HEK293 (cell line): ENCODE data around the gene DNAJC12.
A peak's percentile ranks its signal among the peaks of the same experiment; 100 is the strongest.

ENCODE experiments used
- FEZF1 ChIP-seq: fragments of 450-650 bp; formaldehyde crosslinking; IDR thresholded peaks from 2 replicates; pipeline ENCODE4 v1.5.1; 2016; ENCODE audit warnings: missing biosample characterization, missing genetic modification characterization
- HOXA7 ChIP-seq: sonication (generic); formaldehyde crosslinking; IDR thresholded peaks from 2 replicates; pipeline ENCODE4 v1.8.1; 2022; ENCODE audit warnings: missing genetic modification reagents, borderline replicate concordance
- HOXD13 ChIP-seq: sonication (generic); formaldehyde crosslinking; IDR thresholded peaks from 2 replicates; pipeline ENCODE4 v1.8.0; 2022; ENCODE audit warnings: missing genetic modification reagents, borderline replicate concordance
- KLF1 ChIP-seq: fragments of 450-650 bp; formaldehyde crosslinking; IDR thresholded peaks from 2 replicates; pipeline ENCODE4 v1.5.1; 2016; ENCODE audit warnings: missing biosample characterization, missing genetic modification characterization
- KLF16 ChIP-seq: fragments of 450-650 bp; formaldehyde crosslinking; IDR thresholded peaks from 2 replicates; pipeline ENCODE4 v1.5.1; 2017; ENCODE audit warnings: missing biosample characterization, missing genetic modification characterization
- KLF7 ChIP-seq: fragments of 450-650 bp; formaldehyde crosslinking; IDR thresholded peaks from 2 replicates; pipeline ENCODE4 v1.5.1; 2016; ENCODE audit warnings: missing biosample characterization, missing genetic modification characterization, borderline replicate concordance
- KLF9 ChIP-seq: fragments of 450-650 bp; formaldehyde crosslinking; IDR thresholded peaks from 2 replicates; pipeline ENCODE4 v1.5.1; 2016; ENCODE audit warnings: missing biosample characterization, missing genetic modification characterization, low read depth
- MZF1 ChIP-seq: fragments of 450-650 bp; formaldehyde crosslinking; IDR thresholded peaks from 2 replicates; pipeline ENCODE4 v1.5.1; 2017; ENCODE audit warnings: missing biosample characterization, missing genetic modification characterization, borderline replicate concordance
- PBX3 ChIP-seq: sonication (generic); formaldehyde crosslinking; IDR thresholded peaks from 2 replicates; pipeline ENCODE4 v1.8.1; 2022; ENCODE audit warnings: mild to moderate bottlenecking, moderate library complexity, missing genetic modification reagents
- PRDM1 ChIP-seq: fragments of 450-650 bp; formaldehyde crosslinking; IDR thresholded peaks from 2 replicates; pipeline ENCODE4; 2016; ENCODE audit warnings: missing biosample characterization, missing genetic modification characterization
- SP2 ChIP-seq: fragments of 450-650 bp; formaldehyde crosslinking; IDR thresholded peaks from 2 replicates; pipeline ENCODE4 v1.5.1; 2016; ENCODE audit warnings: missing biosample characterization, missing genetic modification characterization
- TRIM28 ChIP-seq: IDR thresholded peaks from 2 replicates; pipeline ENCODE4 v1.6.1; 2011; ENCODE audit warnings: low read length, control low read depth, borderline replicate concordance
- ZBTB20 ChIP-seq: fragments of 450-650 bp; formaldehyde crosslinking; IDR thresholded peaks from 2 replicates; pipeline ENCODE4 v1.5.1; 2016; ENCODE audit warnings: missing biosample characterization, missing genetic modification characterization
- ZNF121 ChIP-seq: fragments of 450-650 bp; formaldehyde crosslinking; IDR thresholded peaks from 2 replicates; pipeline ENCODE4 v1.5.1; 2016; ENCODE audit warnings: missing biosample characterization, missing genetic modification characterization
- ZNF146 ChIP-seq: fragments of 450-650 bp; formaldehyde crosslinking; IDR thresholded peaks from 2 replicates; pipeline ENCODE4 v1.5.1; 2016; ENCODE audit warnings: missing biosample characterization, missing genetic modification characterization
- ZNF157 ChIP-seq: fragments of 450-650 bp; formaldehyde crosslinking; IDR thresholded peaks from 2 replicates; pipeline ENCODE4 v1.5.1; 2016; ENCODE audit warnings: missing biosample characterization, missing genetic modification characterization
- ZNF19 ChIP-seq: fragments of 450-650 bp; formaldehyde crosslinking; IDR thresholded peaks from 2 replicates; pipeline ENCODE4; 2016; ENCODE audit warnings: missing biosample characterization, missing genetic modification characterization, low read depth
- ZNF24 ChIP-seq: fragments of 450-650 bp; formaldehyde crosslinking; IDR thresholded peaks from 2 replicates; pipeline ENCODE4 v1.5.1; 2016; ENCODE audit warnings: missing biosample characterization, missing genetic modification characterization
- ZNF302 ChIP-seq: fragments of 450-650 bp; formaldehyde crosslinking; IDR thresholded peaks from 2 replicates; pipeline ENCODE4 v1.5.1; 2016; ENCODE audit warnings: missing biosample characterization, missing genetic modification characterization, low read depth
- ZNF311 ChIP-seq: fragments of 450-650 bp; formaldehyde crosslinking; IDR thresholded peaks from 2 replicates; pipeline ENCODE4 v1.5.1; 2017; ENCODE audit warnings: missing biosample characterization, missing genetic modification characterization, borderline replicate concordance
- ZNF324 ChIP-seq: fragments of 450-650 bp; formaldehyde crosslinking; IDR thresholded peaks from 2 replicates; pipeline ENCODE4 v1.5.1; 2016; ENCODE audit warnings: missing biosample characterization, missing genetic modification characterization
- ZNF529 ChIP-seq: fragments of 450-650 bp; formaldehyde crosslinking; IDR thresholded peaks from 2 replicates; pipeline ENCODE4 v1.5.1; 2017; ENCODE audit warnings: missing genetic modification characterization, missing biosample characterization; ENCODE audit not compliant: insufficient replicate concordance
- ZNF530 ChIP-seq: fragments of 450-650 bp; formaldehyde crosslinking; IDR thresholded peaks from 2 replicates; pipeline ENCODE4 v1.5.1; 2016; ENCODE audit warnings: low read depth, missing biosample characterization, missing genetic modification characterization
- ZNF544 ChIP-seq: fragments of 450-650 bp; formaldehyde crosslinking; IDR thresholded peaks from 2 replicates; pipeline ENCODE4 v1.5.0; 2017; ENCODE audit warnings: missing biosample characterization, missing genetic modification characterization
- ZNF549 ChIP-seq: fragments of 450-650 bp; IDR thresholded peaks from 2 replicates; pipeline ENCODE4 v1.5.1; 2018; ENCODE audit warnings: missing biosample characterization, missing genetic modification characterization, mild to moderate bottlenecking, inconsistent platforms, moderate library complexity
- ZNF558 ChIP-seq: fragments of 450-650 bp; formaldehyde crosslinking; IDR thresholded peaks from 2 replicates; pipeline ENCODE4 v1.5.1; 2016; ENCODE audit warnings: missing biosample characterization, missing genetic modification characterization
- ZNF623 ChIP-seq: fragments of 450-650 bp; formaldehyde crosslinking; IDR thresholded peaks from 2 replicates; pipeline ENCODE4 v1.5.1; 2016; ENCODE audit warnings: missing biosample characterization, missing genetic modification characterization
- ZNF624 ChIP-seq: fragments of 450-650 bp; formaldehyde crosslinking; IDR thresholded peaks from 2 replicates; pipeline ENCODE4 v1.5.1; 2017; ENCODE audit warnings: missing biosample characterization, missing genetic modification characterization
- ZNF654 ChIP-seq: fragments of 450-650 bp; formaldehyde crosslinking; IDR thresholded peaks from 2 replicates; pipeline ENCODE4 v1.5.1; 2016; ENCODE audit warnings: low read depth, missing biosample characterization, missing genetic modification characterization
- ZNF791 ChIP-seq: fragments of 450-650 bp; formaldehyde crosslinking; IDR thresholded peaks from 2 replicates; pipeline ENCODE4 v1.5.1; 2016; ENCODE audit warnings: missing biosample characterization, missing genetic modification characterization
- TF ChIP-seq, protein P1 (sequence below): fragments of 450-650 bp; formaldehyde crosslinking; IDR thresholded peaks from 2 replicates; pipeline ENCODE4 v1.5.1; 2016; ENCODE audit warnings: missing biosample characterization, missing genetic modification characterization
- TF ChIP-seq, protein P2 (sequence below): fragments of 450-650 bp; formaldehyde crosslinking; IDR thresholded peaks from 2 replicates; pipeline ENCODE4 v1.5.1; 2016; ENCODE audit warnings: missing biosample characterization, missing genetic modification characterization
- TF ChIP-seq, protein P3 (sequence below): fragments of 450-650 bp; formaldehyde crosslinking; IDR thresholded peaks from 2 replicates; pipeline ENCODE4 v1.5.1; 2016; ENCODE audit warnings: missing biosample characterization, missing genetic modification characterization

Gene DNAJC12

GRCh38 chr10:67884313-67884841 is 46.4 kb upstream of the DNAJC12 start, which contains the start of gene SIRT1 (continued):
- no peak for TF ChIP-seq ZNF623 (tag by site-specific recombination)
- no peak for TF ChIP-seq ZNF311 (tag by site-specific recombination)
- TF ChIP-seq ZNF324 (tag by site-specific recombination): peak; percentile 71
- peak; percentile 93; the same call in 1 of the 2 replicates for TF ChIP-seq ZNF24 (tag by site-specific recombination)
- peak; percentile 81 for TF ChIP-seq KLF9 (tag by site-specific recombination)
- TF ChIP-seq TRIM28: no peak
- peak; percentile 74 for TF ChIP-seq SP2 (tag by site-specific recombination)
- TF ChIP-seq, protein P1, sequence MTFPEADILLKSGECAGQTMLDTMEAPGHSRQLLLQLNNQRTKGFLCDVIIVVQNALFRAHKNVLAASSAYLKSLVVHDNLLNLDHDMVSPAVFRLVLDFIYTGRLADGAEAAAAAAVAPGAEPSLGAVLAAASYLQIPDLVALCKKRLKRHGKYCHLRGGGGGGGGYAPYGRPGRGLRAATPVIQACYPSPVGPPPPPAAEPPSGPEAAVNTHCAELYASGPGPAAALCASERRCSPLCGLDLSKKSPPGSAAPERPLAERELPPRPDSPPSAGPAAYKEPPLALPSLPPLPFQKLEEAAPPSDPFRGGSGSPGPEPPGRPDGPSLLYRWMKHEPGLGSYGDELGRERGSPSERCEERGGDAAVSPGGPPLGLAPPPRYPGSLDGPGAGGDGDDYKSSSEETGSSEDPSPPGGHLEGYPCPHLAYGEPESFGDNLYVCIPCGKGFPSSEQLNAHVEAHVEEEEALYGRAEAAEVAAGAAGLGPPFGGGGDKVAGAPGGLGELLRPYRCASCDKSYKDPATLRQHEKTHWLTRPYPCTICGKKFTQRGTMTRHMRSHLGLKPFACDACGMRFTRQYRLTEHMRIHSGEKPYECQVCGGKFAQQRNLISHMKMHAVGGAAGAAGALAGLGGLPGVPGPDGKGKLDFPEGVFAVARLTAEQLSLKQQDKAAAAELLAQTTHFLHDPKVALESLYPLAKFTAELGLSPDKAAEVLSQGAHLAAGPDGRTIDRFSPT (tag by site-specific recombination): peak; percentile 97
- TF ChIP-seq KLF16: peak; percentile 93
- peak; percentile 70 for TF ChIP-seq PRDM1
- TF ChIP-seq PBX3: peak; percentile 62; the same call in 1 of the 2 replicates
- TF ChIP-seq, protein P2, sequence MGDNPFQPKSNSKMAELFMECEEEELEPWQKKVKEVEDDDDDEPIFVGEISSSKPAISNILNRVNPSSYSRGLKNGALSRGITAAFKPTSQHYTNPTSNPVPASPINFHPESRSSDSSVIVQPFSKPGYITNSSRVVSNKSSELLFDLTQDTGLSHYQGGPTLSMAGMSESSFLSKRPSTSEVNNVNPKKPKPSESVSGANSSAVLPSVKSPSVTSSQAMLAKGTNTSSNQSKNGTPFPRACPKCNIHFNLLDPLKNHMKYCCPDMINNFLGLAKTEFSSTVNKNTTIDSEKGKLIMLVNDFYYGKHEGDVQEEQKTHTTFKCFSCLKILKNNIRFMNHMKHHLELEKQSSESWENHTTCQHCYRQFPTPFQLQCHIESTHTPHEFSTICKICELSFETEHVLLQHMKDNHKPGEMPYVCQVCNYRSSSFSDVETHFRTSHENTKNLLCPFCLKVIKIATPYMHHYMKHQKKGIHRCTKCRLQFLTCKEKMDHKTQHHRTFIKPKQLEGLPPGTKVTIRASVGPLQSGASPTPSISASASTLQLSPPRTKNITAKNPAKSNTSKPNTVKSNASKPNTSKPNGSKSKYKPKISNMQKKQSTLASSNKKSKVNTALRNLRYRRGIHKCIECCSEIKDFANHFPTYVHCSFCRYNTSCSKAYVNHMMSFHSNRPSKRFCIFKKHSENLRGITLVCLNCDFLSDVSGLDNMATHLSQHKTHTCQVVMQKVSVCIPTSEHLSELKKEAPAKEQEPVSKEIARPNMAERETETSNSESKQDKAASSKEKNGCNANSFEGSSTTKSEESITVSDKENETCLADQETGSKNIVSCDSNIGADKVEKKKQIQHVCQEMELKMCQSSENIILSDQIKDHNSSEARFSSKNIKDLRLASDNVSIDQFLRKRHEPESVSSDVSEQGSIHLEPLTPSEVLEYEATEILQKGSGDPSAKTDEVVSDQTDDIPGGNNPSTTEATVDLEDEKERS: no peak
- TF ChIP-seq HOXA7 (CRISPR knock-in tag): no peak
- no peak for TF ChIP-seq ZNF302
- no peak for TF ChIP-seq ZNF530 (tag by site-specific recombination)
- peak; percentile 95 for TF ChIP-seq KLF7 (tag by site-specific recombination)
- TF ChIP-seq ZNF654: no peak
- TF ChIP-seq ZNF791 (tag by site-specific recombination): no peak
- TF ChIP-seq KLF1: peak; percentile 97
- no peak for TF ChIP-seq ZNF549 (tag by site-specific recombination)
- TF ChIP-seq MZF1 (tag by site-specific recombination): no peak
- TF ChIP-seq ZNF624 (tag by site-specific recombination): no peak
- TF ChIP-seq ZBTB20 (tag by site-specific recombination): no peak; the same call in 1 of the 2 replicates
- no peak for TF ChIP-seq ZNF19 (tag by site-specific recombination)
- TF ChIP-seq ZNF157: no peak
- TF ChIP-seq ZNF146: no peak
- no peak for TF ChIP-seq HOXD13 (CRISPR knock-in tag)
- TF ChIP-seq ZNF121 (tag by site-specific recombination): no peak
- peak; percentile 25; the same call in 1 of the 2 replicates for TF ChIP-seq ZNF558 (tag by site-specific recombination)
- TF ChIP-seq, protein P3, sequence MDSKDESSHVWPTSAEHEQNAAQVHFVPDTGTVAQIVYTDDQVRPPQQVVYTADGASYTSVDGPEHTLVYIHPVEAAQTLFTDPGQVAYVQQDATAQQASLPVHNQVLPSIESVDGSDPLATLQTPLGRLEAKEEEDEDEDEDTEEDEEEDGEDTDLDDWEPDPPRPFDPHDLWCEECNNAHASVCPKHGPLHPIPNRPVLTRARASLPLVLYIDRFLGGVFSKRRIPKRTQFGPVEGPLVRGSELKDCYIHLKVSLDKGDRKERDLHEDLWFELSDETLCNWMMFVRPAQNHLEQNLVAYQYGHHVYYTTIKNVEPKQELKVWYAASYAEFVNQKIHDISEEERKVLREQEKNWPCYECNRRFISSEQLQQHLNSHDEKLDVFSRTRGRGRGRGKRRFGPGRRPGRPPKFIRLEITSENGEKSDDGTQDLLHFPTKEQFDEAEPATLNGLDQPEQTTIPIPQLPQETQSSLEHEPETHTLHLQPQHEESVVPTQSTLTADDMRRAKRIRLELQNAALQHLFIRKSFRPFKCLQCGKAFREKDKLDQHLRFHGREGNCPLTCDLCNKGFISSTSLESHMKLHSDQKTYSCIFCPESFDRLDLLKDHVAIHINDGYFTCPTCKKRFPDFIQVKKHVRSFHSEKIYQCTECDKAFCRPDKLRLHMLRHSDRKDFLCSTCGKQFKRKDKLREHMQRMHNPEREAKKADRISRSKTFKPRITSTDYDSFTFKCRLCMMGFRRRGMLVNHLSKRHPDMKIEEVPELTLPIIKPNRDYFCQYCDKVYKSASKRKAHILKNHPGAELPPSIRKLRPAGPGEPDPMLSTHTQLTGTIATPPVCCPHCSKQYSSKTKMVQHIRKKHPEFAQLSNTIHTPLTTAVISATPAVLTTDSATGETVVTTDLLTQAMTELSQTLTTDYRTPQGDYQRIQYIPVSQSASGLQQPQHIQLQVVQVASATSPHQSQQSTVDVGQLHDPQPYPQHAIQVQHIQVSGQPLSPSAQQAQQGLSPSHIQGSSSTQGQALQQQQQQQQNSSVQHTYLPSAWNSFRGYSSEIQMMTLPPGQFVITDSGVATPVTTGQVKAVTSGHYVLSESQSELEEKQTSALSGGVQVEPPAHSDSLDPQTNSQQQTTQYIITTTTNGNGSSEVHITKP (tag by site-specific recombination): peak; percentile 87
- TF ChIP-seq FEZF1 (tag by site-specific recombination): peak; percentile 73
- TF ChIP-seq ZNF529 (tag by site-specific recombination): no peak
- TF ChIP-seq ZNF544 (tag by site-specific recombination): no peak
